ENCODE results near the gene RGS3. TPM values are rescaled to one million over a fixed set of nuclear protein-coding genes. Genes with fewer than 3 reads are reported as not detected.

Gene RGS3
- total and polyA plus RNA-seq, 2 donors (not counting 3 experiments of a cell fraction or from before 2014, with no cell fraction given), result 356 to 416 TPM

- Histone ChIP-seq H3K9me3 (replicated peaks; ENCODE audit: control insufficient read depth, insufficient read depth, low read length) (no peaks in the 10 kb centered on the region), H3K4me2 (ENCODE audit: insufficient read depth, low read length) (no peak overlapping the region), H3K27ac (ENCODE audit: insufficient read depth, low read depth, low read length) (peak overlapping the region; percentile 39), H3K9ac (replicated peaks; ENCODE audit: extremely low read depth, insufficient read depth, low read length) (no peak overlapping the region), H3K79me2 (ENCODE audit: control insufficient read depth, insufficient read depth, low read length) (peaks cover 22% of the 10 kb centered on the region), H3K4me1 (ENCODE audit: control insufficient read depth, extremely low read depth, insufficient read depth, low read length) (peaks cover 48% of the 10 kb centered on the region), H3K27me3 (ENCODE audit: control insufficient read depth in 2 of 2, insufficient read depth in 2 of 2, low read length in 2 of 2) (no peaks in the 10 kb centered on the region), H3K9me1 (replicated peaks; ENCODE audit: control insufficient read depth, extremely low read depth, insufficient read depth, low read length) (no peaks in the 10 kb centered on the region), H3K4me3 (replicated peaks in 1 of 3; ENCODE audit: insufficient read depth in 1 of 3, low read depth in 1 of 3, low read length in 3 of 3) (no peak overlapping the region), H4K20me1 (replicated peaks; ENCODE audit: control insufficient read depth, extremely low read depth, insufficient read depth, low read length) (no peaks in the 10 kb centered on the region), H2AFZ (ENCODE audit: low read depth, low read length) (no peak overlapping the region), H3K36me3 (ENCODE audit: control insufficient read depth in 2 of 2, extremely low read depth in 1 of 2, insufficient read depth in 2 of 2, low read length in 2 of 2) (peaks cover 0 to 31% of the 10 kb centered on the region in 2 experiments)
- intact Hi-C loops (cut with micrococcal nuclease), result no loop called here
- CTCF ChIA-PET, result interaction anchor here (1.0 to 3.6 kb wide), 16 partner anchors 9 to 177 kb away, joined by 3 to 32 read pairs (median 6); partner anchors contain the start of gene ALAD
- no peak for TF ChIP-seq MAX (IDR thresholded peaks at IDR 0.05; ENCODE audit: insufficient read depth, insufficient read length)
- no peak for TF ChIP-seq MYC (IDR thresholded peaks at IDR 0.05; ENCODE audit: low read depth, low read length)
- TF ChIP-seq POLR2A (IDR thresholded peaks at IDR 0.05; ENCODE audit: low read depth, low read length), result no peak
- no peak for TF ChIP-seq JUN (IDR thresholded peaks at IDR 0.05; ENCODE audit: borderline replicate concordance, insufficient read depth, insufficient read length, low read depth)
- TF ChIP-seq EZH2 (IDR thresholded peaks at IDR 0.05; ENCODE audit: borderline replicate concordance, low read depth, low read length, severe bottlenecking), result no peak
- TF ChIP-seq POLR2AphosphoS5 (IDR thresholded peaks at IDR 0.05; ENCODE audit: insufficient read depth, low read depth, low read length), result no peak
- no peak for TF ChIP-seq GATA2 (IDR thresholded peaks at IDR 0.05; ENCODE audit: insufficient read depth, insufficient read length, low read depth, low read length)
- TF ChIP-seq, protein P1, sequence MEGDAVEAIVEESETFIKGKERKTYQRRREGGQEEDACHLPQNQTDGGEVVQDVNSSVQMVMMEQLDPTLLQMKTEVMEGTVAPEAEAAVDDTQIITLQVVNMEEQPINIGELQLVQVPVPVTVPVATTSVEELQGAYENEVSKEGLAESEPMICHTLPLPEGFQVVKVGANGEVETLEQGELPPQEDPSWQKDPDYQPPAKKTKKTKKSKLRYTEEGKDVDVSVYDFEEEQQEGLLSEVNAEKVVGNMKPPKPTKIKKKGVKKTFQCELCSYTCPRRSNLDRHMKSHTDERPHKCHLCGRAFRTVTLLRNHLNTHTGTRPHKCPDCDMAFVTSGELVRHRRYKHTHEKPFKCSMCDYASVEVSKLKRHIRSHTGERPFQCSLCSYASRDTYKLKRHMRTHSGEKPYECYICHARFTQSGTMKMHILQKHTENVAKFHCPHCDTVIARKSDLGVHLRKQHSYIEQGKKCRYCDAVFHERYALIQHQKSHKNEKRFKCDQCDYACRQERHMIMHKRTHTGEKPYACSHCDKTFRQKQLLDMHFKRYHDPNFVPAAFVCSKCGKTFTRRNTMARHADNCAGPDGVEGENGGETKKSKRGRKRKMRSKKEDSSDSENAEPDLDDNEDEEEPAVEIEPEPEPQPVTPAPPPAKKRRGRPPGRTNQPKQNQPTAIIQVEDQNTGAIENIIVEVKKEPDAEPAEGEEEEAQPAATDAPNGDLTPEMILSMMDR (IDR thresholded peaks at IDR 0.05; ENCODE audit: extremely low read depth in 1 of 2, insufficient read depth in 1 of 2, low read depth in 1 of 2, low read length in 2 of 2), result no peak
- TF ChIP-seq FOS (IDR thresholded peaks at IDR 0.05; ENCODE audit: borderline replicate concordance, insufficient read depth, low read length), result no peak
- dilution Hi-C loops (cut with MboI; ENCODE audit: extremely low pct_ligation_motif_present, low sequenced_read_pairs), result no loop called here
- POLR2A ChIA-PET, result interaction anchor here (0.6 to 2.2 kb wide), 3 partner anchors 16 to 168 kb away, joined by 4 to 6 read pairs (median 6); partner anchors contain the start of gene POLE3
- DNase-seq (ENCODE audit: low read depth, low spot score) (no peak), FAIRE-seq (peak; percentile 31)
- BruUV-seq (replicated peaks), result no TSS peak
These were observed 114.8 kb downstream of the RGS3 start for GRCh38 chr9:113578279-113578865.
